Subcutaneous adipose tissue (tissue), 4 donors: ENCODE measurements around the gene MICAL2. TPM values are rescaled to one million over a fixed set of nuclear protein-coding genes. Genes with fewer than 3 reads are reported as not detected.

ENCODE experiments used
- CTCF ChIP-seq: fragments of 450-650 bp; IDR thresholded peaks from one replicate; pipeline ENCODE4 v1.5.1; 2016; ENCODE audit warnings: low read depth, mild to moderate bottlenecking, control low read depth, antibody characterized with exemption, moderate library complexity
- total RNA-seq, 4 donors: library from RNA; depleted of rRNA; stranded (reverse); fragments of >200 nt; gene quantifications; one replicate each; pipeline ENCODE4 v1.1.0, GENCODE V29; 2016

The MICAL2 gene
- total RNA-seq, 4 donors from 2014 or later: 11.4 to 28.4 (median 24.8) TPM

GRCh38 chr11:12167061-12168000 is 56.9 kb downstream of the MICAL2 start:
- TF ChIP-seq CTCF: no peak

GRCh38 chr11:12168114-12168513 is 57.7 kb downstream of the MICAL2 start:
- no peak for TF ChIP-seq CTCF

GRCh38 chr11:12169822-12170221 is 59.4 kb downstream of the MICAL2 start:
- no peak for TF ChIP-seq CTCF

GRCh38 chr11:12170501-12170900 is 60.1 kb downstream of the MICAL2 start:
- no peak for TF ChIP-seq CTCF

GRCh38 chr11:12170984-12171383 is 60.6 kb downstream of the MICAL2 start:
- TF ChIP-seq CTCF: no peak

- TF ChIP-seq CTCF: no peak
Measured at GRCh38 chr11:12171921-12172320, 61.5 kb downstream of the MICAL2 start.

GRCh38 chr11:12172493-12173013 is 62.2 kb downstream of the MICAL2 start:
- TF ChIP-seq CTCF: no peak
